Rectal smooth muscle tissue (tissue), 1 donor: ENCODE measurements around the gene TRIM2.

Experiments used
- H3K27ac ChIP-seq: one replicate; pipeline ENCODE4 v1.7.0; 2013; ENCODE audit warnings: low read depth, low read length, inconsistent platforms
- H3K27me3 ChIP-seq: one replicate; pipeline ENCODE4 v1.7.0; 2013; ENCODE audit warnings: low read length; ENCODE audit not compliant: control insufficient read depth, insufficient read depth
- H3K36me3 ChIP-seq: one replicate; pipeline ENCODE4 v1.7.0; 2013; ENCODE audit warnings: low read length; ENCODE audit not compliant: control insufficient read depth, insufficient read depth
- H3K4me1 ChIP-seq: one replicate; pipeline ENCODE4 v1.7.0; 2013; ENCODE audit warnings: low read length; ENCODE audit not compliant: control insufficient read depth, insufficient read depth
- H3K4me3 ChIP-seq: one replicate; pipeline ENCODE4 v1.7.0; 2013; ENCODE audit warnings: low read length
- H3K9ac ChIP-seq: one replicate; pipeline ENCODE4 v1.7.0; 2013; ENCODE audit warnings: low read length

TRIM2 gene

GRCh38 chr4:153246446-153247115 is 42.3 kb downstream of the TRIM2 start:
- Histone ChIP-seq H3K36me3 (no peaks in the 10 kb centered on the region), H3K4me1 (peaks cover 7% of the 10 kb centered on the region), H3K4me3 (no peak overlapping the region), H3K27me3 (no peaks in the 10 kb centered on the region), H3K9ac (no peak overlapping the region), H3K27ac (no peak overlapping the region)

GRCh38 chr4:153247116-153247490 is 42.9 kb downstream of the TRIM2 start:
- H3K4me3 ChIP-seq, result no peak overlapping the region
- peaks cover 7% of the 10 kb centered on the region for H3K4me1 ChIP-seq
- no peak overlapping the region for H3K9ac ChIP-seq
- no peaks in the 10 kb centered on the region for H3K27me3 ChIP-seq
- H3K27ac ChIP-seq, result no peak overlapping the region
- no peaks in the 10 kb centered on the region for H3K36me3 ChIP-seq

GRCh38 chr4:153248641-153249198 is 44.5 kb downstream of the TRIM2 start:
- Histone ChIP-seq H3K27ac (peak overlapping the region; percentile 26), H3K9ac (peak overlapping the region; percentile 13), H3K4me3 (peak overlapping the region; percentile 75), H3K4me1 (peaks cover 3% of the 10 kb centered on the region), H3K36me3 (no peaks in the 10 kb centered on the region), H3K27me3 (no peaks in the 10 kb centered on the region)

GRCh38 chr4:153249199-153250041 is 45.2 kb downstream of the TRIM2 start:
- Histone ChIP-seq H3K27ac (peak overlapping the region; percentile 26), H3K27me3 (no peaks in the 10 kb centered on the region), H3K9ac (peak overlapping the region; percentile 13), H3K4me3 (peak overlapping the region; percentile 75), H3K4me1 (peaks cover 3% of the 10 kb centered on the region), H3K36me3 (no peaks in the 10 kb centered on the region)

GRCh38 chr4:153252122-153252521 is 47.9 kb downstream of the TRIM2 start:
- Histone ChIP-seq H3K27me3 (no peaks in the 10 kb centered on the region), H3K36me3 (no peaks in the 10 kb centered on the region), H3K4me1 (peaks cover 3% of the 10 kb centered on the region), H3K4me3 (no peak overlapping the region), H3K9ac (no peak overlapping the region), H3K27ac (no peak overlapping the region)

- Histone ChIP-seq H3K9ac (no peak overlapping the region), H3K27ac (no peak overlapping the region), H3K4me3 (no peak overlapping the region), H3K36me3 (no peaks in the 10 kb centered on the region), H3K4me1 (peaks cover 3% of the 10 kb centered on the region), H3K27me3 (no peaks in the 10 kb centered on the region)
Measured at GRCh38 chr4:153255233-153255632, 51.0 kb downstream of the TRIM2 start.

GRCh38 chr4:153257151-153257620 is 52.9 kb downstream of the TRIM2 start:
- H3K27ac ChIP-seq, result peak overlapping the region; percentile 42
- H3K36me3 ChIP-seq, result no peaks in the 10 kb centered on the region
- H3K4me3 ChIP-seq, result peak overlapping the region; percentile 37
- H3K9ac ChIP-seq, result no peak overlapping the region
- no peaks in the 10 kb centered on the region for H3K27me3 ChIP-seq
- peaks cover 4% of the 10 kb centered on the region for H3K4me1 ChIP-seq

- Histone ChIP-seq H3K36me3 (no peaks in the 10 kb centered on the region), H3K9ac (no peak overlapping the region), H3K27me3 (no peaks in the 10 kb centered on the region), H3K27ac (peak overlapping the region; percentile 8), H3K4me1 (peaks cover 4% of the 10 kb centered on the region), H3K4me3 (no peak overlapping the region)
Measured at GRCh38 chr4:153257991-153258390, 53.7 kb downstream of the TRIM2 start.

GRCh38 chr4:153258750-153259149 is 54.5 kb downstream of the TRIM2 start:
- Histone ChIP-seq H3K4me3 (no peak overlapping the region), H3K4me1 (peaks cover 4% of the 10 kb centered on the region), H3K36me3 (no peaks in the 10 kb centered on the region), H3K9ac (no peak overlapping the region), H3K27ac (no peak overlapping the region), H3K27me3 (no peaks in the 10 kb centered on the region)

- Histone ChIP-seq H3K36me3 (no peaks in the 10 kb centered on the region), H3K4me1 (peaks cover 4% of the 10 kb centered on the region), H3K4me3 (no peak overlapping the region), H3K9ac (no peak overlapping the region), H3K27ac (no peak overlapping the region), H3K27me3 (no peaks in the 10 kb centered on the region)
Measured at GRCh38 chr4:153259661-153260060, 55.4 kb downstream of the TRIM2 start.

- no peak overlapping the region for H3K4me3 ChIP-seq
- no peaks in the 10 kb centered on the region for H3K27me3 ChIP-seq
- no peak overlapping the region for H3K27ac ChIP-seq
- no peaks in the 10 kb centered on the region for H3K36me3 ChIP-seq
- peaks cover 4% of the 10 kb centered on the region for H3K4me1 ChIP-seq
- H3K9ac ChIP-seq, result no peak overlapping the region
Measured at GRCh38 chr4:153260132-153260531, 55.9 kb downstream of the TRIM2 start.

- H3K36me3 ChIP-seq, result no peaks in the 10 kb centered on the region
- peaks cover 4% of the 10 kb centered on the region for H3K4me1 ChIP-seq
- H3K27me3 ChIP-seq, result no peaks in the 10 kb centered on the region
- no peak overlapping the region for H3K9ac ChIP-seq
- H3K4me3 ChIP-seq, result no peak overlapping the region
- H3K27ac ChIP-seq, result no peak overlapping the region
Measured at GRCh38 chr4:153260553-153261300, 56.5 kb downstream of the TRIM2 start.
